ENCODE measurements around the gene KIF18B.
A peak's percentile ranks its signal among the peaks of the same experiment; 100 is the strongest.

Gene KIF18B

GRCh38 chr17:44947461-44948314 is at the start of gene KIF18B:
Gene KIF18B, minus strand, starts transcription at chr17:44947773. Its CDS starts 11,429 bp downstream, at chr17:44936344.
- peak; percentile 8 to 91 (median 79) for DNase-seq

- DNase-seq = no peak
Measured at GRCh38 chr17:44996304-44996703, 48.7 kb upstream of the KIF18B start.

- DNase-seq = no peak
Measured at GRCh38 chr17:44995436-44996001, 47.9 kb upstream of the KIF18B start.

GRCh38 chr17:44992242-44992939 is 44.8 kb upstream of the KIF18B start:
- DNase-seq = no peak

DNA sequence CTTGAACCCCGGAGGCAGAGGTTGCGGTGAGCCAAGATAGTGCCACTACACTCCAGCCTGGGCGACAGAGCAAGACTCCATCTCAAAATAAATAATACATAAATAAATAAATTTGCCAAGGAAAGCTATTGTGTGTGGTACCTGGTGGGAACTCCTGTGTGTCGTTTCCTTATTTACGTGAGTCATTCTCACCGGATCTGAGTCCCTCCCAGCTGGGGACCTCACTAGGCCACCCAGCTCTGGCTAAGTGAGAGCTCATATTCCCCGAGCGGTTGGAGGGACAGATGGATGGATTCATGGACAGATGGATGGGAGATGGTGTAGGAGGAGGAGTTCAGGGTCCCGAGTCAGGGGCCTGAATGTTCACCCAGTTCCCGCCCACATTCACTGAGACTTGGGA is 43.4 kb upstream of the KIF18B start:
- DNase-seq = no peak

DNA sequence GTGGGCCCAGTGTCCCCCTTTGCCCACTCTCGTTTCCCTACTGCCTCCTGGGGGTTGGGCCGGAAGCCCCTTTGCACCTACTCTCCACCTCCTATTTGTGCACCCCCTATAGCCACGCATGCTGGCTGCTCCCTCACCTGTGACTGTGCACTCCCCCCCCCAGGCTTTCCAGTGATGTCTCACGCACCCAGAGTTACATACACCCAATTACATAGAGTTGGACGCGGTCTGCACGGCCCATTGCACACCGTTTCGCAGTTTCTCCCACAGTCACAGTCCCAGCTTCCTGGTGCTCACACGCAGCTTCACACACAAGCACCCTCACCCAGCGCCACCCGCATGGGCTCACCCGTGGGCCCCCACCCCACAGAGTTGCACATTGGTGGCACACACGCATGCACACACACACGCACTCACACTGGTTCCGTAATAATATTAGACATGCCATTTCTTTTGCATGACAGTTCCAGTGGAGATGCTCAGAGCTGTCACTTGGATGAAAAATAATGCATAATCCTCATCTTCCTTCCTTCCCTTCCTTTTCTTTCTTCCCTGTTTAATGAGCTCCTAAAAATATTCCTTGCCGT is 42.1 kb upstream of the KIF18B start:
- no peak for DNase-seq

DNA sequence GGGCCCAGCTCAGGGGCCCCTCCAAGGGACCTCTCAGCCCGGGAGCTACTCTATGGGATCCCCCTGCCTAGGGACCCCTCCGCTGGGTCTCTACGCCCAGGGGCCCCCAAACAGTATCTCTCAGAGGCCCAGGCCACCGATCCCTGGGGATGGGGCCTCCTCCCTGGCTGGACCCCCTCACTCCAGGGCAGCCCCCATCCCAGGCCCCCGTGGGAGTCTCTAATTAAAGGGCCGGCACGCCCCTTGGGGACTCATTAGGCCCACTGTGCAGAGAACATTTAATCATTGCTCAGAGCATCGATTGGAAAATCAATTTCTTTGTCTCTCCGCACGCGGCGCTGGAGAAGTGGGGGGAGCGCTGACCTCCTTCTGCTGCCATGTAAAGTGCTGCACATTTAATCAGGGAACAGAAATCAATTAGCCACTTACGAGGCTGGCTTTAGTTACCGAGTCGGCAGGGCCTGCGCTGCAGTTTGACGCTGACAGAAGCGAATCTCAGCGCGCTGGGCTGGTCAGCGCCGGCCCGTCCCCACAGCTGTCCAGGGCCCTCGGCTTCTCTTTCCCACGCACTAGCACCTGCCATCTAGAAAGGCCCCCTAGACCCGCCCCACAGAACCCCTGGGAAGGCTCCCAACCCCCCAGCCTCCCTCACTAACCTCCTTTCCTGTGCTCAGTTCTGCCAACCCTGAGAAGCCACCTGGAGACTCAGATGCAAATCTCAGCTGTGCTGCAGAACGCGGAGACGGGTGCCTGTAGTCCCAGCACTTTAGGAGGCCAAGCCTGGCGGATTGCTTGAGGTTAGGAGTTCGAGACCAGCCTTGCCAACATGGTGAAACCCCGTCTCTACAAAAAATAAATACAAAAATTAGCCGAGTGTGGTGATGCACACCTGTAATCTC is 40.7 kb upstream of the KIF18B start:
- DNase-seq = no peak

DNA sequence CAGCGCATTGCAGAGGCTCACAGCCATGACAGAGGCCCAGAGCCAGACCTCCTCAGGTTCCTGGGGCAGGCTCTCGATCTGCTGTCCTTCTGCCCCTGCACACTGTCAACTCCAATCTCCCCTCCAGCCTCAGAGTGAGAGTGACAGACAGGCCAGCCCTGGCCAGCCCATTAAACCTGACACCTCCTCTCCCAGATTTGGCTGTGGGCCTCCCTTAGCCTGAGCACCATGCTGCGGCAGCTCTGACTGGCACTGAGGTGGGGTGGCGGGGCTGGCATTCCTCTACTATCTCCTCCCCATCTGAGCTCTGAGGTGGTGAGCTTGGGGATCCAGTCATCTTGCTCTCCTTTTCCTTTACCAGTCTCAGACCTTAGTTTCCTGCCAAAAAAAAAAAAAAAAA is 36.0 kb upstream of the KIF18B start:
- DNase-seq = no peak

DNA sequence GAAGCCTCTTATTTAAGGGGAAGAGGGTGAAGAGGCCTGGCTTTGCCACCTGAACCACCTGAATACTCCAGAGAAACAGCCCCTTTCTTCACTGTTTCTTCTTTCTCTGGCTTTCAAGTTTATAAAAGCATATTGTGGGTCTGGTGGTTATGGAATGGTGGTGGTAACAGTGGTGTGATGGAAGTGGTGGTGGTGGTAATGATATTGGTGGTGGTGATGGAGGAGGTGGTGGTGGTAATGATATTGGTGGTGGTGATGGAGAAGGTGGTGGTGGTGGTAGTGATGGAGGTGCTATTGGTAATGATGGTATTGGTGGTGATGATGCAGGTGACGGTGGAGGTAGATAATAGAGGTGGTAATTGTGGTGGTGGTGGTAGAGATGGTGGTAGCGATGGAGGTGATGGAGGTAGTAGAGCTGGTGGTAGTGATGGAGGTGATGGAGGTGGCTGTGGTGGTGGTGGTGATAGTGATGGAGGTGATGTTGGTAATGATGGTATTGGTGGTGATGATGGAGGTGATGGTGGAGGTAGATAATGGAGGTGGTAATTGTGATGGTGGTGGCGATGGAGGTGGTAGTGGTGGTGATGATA is 34.6 kb upstream of the KIF18B start:
- no peak for DNase-seq

DNA sequence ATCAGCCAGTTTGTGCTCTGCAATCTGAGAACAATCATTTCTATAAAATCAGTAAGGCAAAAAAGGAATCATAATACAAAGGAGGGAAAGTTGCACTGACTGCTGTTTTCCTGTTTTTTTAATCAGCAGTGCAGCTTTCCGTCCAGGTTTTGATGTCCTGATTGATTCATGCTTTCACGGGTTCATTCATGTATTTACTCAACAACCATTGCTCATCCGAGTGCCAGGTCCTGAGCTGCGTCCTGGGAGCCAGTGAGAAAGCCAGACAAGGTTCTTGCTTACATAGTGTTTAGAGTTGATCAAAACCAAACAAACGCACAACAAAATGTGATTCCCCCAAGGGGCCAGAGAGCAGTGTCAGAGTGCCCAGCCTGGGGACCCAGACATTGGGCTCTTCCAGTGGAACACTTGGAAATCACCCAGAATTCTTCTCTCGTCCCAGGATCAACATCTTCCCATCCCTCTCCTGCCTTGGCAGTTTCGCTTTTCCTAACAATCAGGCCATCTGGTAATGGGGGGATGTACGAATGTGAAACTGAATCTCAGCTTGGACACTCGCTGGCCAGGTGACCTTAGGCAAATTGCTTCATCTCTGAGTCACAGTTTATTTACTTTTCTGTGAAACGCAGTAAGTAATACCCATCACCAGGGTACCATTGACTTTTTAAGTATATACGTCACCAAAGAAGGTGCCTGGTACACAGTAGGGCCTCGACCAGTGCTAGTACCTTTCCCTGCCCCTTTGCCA is 33.8 kb upstream of the KIF18B start:
- DNase-seq = no peak

GRCh38 chr17:44979426-44979995 is 31.9 kb upstream of the KIF18B start:
- peak in 6 of 58 donors; percentile 4 to 28 (median 14) for DNase-seq

DNA sequence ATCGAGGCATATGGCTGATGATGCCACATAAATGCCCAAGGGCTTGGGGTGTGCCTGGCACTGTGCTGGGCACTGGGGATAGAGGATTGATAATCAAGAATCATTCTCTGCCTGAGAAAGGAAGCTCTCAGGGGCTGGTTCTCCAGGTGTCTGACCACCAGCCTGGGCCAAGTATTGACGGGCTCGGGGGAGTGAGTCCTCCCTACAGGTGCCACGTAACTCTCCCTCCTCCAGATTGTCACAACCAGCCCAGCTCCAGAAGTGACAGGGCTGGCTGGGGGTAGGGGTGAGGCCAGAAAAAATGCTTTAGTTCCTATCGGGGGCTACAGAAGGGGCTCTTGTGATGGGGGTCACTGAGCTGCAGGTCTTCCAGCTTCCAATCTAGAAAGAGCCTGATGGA is 31.2 kb upstream of the KIF18B start:
- DNase-seq = no peak

- no peak for DNase-seq
Measured at GRCh38 chr17:44977814-44978550, 30.4 kb upstream of the KIF18B start.

GRCh38 chr17:44977065-44977464 is 29.5 kb upstream of the KIF18B start:
- DNase-seq = no peak

GRCh38 chr17:44976206-44976605 is 28.6 kb upstream of the KIF18B start:
- DNase-seq = no peak

DNA sequence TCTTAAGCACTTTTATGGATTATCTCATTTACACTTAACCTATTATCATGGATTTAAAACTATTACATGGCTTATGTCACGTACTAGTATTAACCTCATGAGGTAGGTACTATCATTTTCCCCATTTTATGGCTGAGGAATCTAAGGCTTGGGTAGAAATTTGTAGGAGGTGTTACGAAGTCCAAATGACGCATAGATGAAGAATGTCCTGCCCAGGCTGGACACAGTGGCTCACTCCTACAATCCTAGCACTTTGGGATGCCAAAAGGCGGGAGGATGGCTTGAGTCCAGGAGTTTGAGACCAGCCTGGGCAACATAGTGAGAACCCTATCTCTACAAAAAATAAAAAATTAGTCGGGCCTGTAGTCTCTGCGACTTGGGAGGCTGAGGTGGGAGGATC is 25.4 kb upstream of the KIF18B start:
- DNase-seq = no peak

GRCh38 chr17:44971776-44972483 is 24.4 kb upstream of the KIF18B start:
- DNase-seq = peak in 10 of 58 donors; percentile 6 to 58 (median 16)
